ENCODE results near the gene POLR3A. TPM values are rescaled to one million over a fixed set of nuclear protein-coding genes. Genes with fewer than 3 reads are reported as not detected.

POLR3A gene
- total RNA-seq, 1 experiment from 2014 or later, result 29.1 TPM

DNA sequence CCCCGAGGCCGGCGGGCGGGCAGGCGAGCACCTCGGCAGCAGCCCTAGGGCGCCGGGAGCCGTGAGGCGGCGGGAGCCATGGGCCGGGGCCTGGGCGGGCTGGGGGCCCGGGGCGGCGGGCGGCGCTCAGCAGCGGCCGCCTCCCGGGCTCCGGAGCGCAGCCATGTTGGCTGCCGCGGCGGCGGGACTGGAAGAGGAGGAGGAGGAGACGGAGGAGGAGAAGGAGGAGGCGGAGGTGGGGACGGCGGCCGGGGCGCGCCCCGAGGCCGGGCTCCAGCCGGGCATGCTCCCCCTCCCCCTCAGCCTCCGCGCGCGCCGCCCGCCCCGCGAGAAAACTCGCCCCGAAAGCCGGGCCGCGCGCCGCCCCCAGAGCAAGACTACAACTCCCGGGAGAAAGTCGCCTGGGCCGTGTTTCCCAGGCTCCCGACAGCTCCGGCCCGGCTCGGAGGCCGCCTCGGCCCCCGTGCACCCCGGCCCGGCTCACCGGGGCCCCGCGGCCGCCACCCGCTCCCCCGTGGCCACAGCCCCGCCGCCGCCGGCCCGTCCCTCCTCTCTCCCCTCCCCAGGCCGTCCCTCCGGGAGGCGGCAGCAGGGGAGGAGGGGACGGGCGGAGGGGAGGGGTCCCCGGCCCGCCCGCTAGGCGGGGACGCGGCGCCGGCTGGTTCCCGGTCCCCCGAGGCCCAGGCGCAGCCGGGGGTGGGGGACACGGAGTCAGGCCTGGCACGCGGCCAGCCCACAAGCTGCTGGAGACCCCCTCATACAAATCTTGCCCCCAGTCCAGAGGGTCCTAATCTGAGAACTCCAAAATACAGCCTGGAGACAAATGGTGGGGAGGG, 102.5 kb downstream of the POLR3A start, which contains the start of gene DLG5:
DLG5 (minus strand) TSS at position 190 of the 836 bp plus-strand sequence. CDS start 235 bp downstream, outside the sequence.
- in situ Hi-C loops (cut with HindIII; ENCODE audit: low sequenced_read_pairs), result no loop called here
- DNase-seq (ENCODE audit: low spot score), result peak; percentile 52

DNA sequence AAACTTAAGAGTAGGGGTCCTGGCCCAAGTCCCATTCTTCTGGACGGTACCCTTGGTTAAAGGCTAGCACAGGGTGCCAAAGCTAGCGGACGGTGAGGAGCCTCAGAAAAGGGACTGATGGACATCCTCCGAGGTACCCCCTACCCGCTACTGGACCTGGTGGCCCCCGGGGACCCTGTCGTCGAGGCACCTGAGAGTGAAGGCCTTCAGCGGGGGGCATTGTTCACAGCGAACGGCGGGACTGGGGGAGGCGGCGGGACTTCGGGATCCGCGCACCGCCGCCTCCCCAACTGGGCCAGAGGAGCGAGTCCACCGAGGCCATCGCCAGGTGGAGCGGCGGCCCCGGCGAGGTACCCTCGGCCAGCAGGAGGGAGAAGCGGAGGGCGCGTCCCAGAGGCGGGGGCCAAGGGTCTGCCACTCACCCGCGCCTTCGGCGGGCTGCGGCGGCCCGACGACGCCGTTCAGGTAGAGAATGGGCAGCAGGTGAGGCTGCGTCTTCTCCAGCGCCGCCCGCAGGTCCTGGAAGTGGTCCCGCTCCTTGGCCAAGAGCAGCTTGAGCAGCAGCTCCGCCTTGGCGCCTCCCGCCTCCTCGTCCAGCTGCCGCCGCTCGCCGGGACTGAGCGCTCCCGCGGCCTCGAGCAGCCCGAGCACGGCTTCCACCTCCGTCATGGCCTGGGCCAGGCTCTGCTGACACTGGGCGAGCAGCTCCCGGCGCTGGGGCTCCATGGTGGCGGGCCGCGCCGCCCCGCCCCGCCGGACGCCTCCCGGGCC, 103.3 kb downstream of the POLR3A start:
- in situ Hi-C loops (cut with HindIII; ENCODE audit: low sequenced_read_pairs), result no loop called here
- DNase-seq (ENCODE audit: low spot score), result peak; percentile 68

DNA sequence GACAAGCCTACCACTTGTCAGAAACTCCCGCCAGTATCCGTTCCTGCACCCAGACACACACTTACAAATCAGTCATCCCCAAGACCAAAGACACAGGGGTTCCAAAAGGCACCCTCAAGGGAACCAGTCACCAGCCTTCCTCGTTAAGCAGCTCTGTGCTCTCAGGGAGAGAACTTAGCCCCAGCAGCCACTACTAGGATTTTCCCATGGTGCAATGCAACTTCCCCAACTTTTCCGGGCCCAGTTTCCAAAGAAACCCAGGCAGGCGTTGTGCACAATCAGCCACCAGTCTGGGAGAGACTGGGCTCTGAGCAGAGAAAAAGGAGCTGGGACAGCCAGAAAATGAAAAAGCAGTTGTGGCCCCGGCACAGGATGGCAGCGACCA, 103.9 kb downstream of the POLR3A start:
- peak; percentile 57 for DNase-seq (ENCODE audit: low spot score)
- in situ Hi-C loops (cut with HindIII; ENCODE audit: low sequenced_read_pairs), result no loop called here

DNA sequence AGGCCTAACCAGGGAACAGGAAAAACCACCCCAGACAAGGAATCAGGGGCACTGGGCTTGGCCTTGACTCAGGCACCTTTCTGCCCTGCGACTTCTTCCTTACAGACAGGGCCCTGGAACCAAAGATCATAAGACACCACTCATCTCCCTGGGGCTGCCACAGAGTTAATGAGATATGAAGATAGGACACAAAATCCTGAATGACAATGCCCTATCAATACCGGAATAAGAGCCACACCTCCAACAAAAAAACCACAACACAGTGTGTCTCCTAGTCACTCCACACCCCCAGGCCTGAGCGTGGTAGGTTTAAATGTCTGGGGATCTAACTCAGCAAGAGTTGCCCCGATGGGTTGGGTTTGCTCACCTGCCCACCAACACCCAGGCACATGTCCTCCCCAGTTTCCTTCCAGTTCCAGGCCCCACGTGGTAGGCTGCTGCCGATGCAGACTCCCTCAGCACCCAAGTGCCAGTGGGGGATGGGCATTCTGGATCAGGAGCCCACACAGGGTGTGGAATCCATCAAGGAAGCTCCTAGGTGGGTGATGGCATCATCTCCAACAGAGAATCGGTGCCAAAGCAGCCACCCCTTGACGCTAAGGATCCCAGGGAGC, 106.6 kb downstream of the POLR3A start:
- in situ Hi-C loops (cut with HindIII; ENCODE audit: low sequenced_read_pairs), result no loop called here
- no peak for DNase-seq (ENCODE audit: low spot score)

DNA sequence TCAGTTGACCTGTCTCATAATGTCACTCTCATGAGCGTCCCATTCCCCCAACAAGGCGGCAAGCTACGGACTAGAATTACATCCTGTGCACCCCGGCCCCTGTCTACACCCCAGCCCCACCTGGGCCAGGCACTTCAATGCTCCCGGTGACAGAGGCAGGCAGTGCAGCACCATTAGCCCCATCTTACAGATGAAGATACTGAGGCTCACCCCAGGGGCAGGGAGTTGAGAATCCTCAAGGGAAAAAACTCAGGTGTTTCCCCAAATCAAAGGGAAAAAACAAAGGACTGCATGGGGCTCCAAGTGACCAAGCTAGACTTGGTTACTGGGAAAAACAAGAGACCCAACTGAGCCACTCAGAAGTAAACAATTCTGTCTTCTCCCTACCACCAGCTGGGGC, 107.3 kb downstream of the POLR3A start:
- in situ Hi-C loops (cut with HindIII; ENCODE audit: low sequenced_read_pairs), result no loop called here

DNA sequence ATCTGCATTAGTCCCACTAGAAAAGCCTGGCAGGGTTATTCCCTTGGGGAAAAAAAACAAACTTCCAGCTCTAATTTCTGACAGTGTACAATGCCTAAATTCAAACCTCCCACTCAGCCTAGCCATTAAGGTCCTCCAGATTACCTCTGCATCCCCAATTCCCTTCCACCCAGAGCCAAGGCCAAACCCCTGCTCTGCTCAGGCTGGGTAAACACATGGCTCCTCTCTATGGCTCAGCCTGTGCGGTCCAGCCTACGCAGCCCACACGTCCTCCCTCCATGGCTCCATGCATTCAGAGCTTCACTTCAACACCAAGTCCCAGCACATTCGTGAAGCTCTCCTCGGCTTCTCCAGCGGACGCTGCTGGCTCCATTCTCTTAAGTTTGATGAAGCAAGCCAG, 107.9 kb downstream of the POLR3A start:
- in situ Hi-C loops (cut with HindIII; ENCODE audit: low sequenced_read_pairs), result no loop called here
- DNase-seq (ENCODE audit: low spot score), result no peak

More for the DNA sequence above, 107.3 kb downstream of the POLR3A start:
- no peak for DNase-seq (ENCODE audit: low spot score)

DNA sequence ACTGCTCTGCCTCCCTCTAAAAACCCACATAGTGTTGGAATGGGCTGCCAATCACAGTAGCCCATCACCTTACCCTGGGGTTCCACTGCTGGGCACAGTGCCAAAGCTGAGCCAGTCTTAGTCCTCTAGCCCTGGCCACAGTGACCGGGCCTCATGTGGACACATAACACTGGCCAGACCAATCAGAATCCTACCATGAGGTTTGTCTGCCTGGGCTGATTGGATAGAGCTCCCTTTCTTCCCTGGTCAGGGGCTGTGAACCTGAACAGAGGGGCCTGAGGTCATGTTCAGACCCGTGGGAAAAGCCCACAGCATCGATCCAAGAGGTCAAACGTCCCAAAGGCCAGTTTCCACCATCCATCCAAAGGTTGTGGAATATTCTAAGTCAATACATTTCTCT, 108.8 kb downstream of the POLR3A start:
- in situ Hi-C loops (cut with HindIII; ENCODE audit: low sequenced_read_pairs), result no loop called here
- no peak for DNase-seq (ENCODE audit: low spot score)

DNA sequence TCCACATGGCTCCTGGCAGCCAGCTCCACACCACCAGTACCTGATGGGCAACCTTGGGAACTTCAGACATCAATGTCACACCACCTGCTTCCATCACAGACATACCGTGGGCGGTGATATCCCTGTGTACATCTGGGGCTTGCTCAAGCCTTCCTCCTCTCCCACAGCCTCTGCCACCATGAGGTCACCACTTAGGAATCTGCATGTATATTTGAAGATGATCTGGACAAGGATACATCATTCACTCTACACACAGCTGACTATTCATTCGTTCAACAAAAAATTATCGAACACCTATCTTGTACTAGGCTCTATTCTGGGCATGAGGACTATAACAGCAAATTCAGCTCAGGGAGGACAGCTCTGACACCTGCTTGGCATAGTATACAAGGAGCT, 109.6 kb downstream of the POLR3A start:
- DNase-seq (ENCODE audit: low spot score), result no peak
- in situ Hi-C loops (cut with HindIII; ENCODE audit: low sequenced_read_pairs), result no loop called here

Other genes starting within 250 kb of the POLR3A start
- gene DLG5, start 102.8 kb downstream of the POLR3A start, total RNA-seq (2014; rRNA removed; shearing (Covaris generic)), result 34.5 and 48.7 TPM in 2 replicates
- 3,664 and 4,261 TPM in 2 replicates for gene RPS24, start 4.3 kb upstream of the POLR3A start, total RNA-seq (2014; rRNA removed; shearing (Covaris generic))